Measurements from ENCODE around the gene BCAR3.

The BCAR3 gene

GRCh38 chr1:93686504-93687250 is 5.0 kb upstream of the BCAR3 start:
- Histone ChIP-seq H3K4me3 (ENCODE audit: low read length) (no peak overlapping the region), H3K4me1 (ENCODE audit: insufficient read depth, low read length) (peaks cover 14% of the 10 kb centered on the region; the same call in 1 of the 2 replicates)
- WGBS, result 92% methylated on average over 3 of the region's 3 CpGs

GRCh38 chr1:93685918-93686317 is 4.3 kb upstream of the BCAR3 start:
- 83% methylated on average over 1 of the region's 1 CpG for WGBS
- peaks cover 6% of the 10 kb centered on the region; the same call in 1 of the 2 replicates for H3K4me1 ChIP-seq (ENCODE audit: insufficient read depth, low read length)
- no peak overlapping the region for H3K27ac ChIP-seq (ENCODE audit: low read depth, low read length)
- H3K27me3 ChIP-seq (ENCODE audit: insufficient read depth, low read length), result peaks cover 24% of the 10 kb centered on the region
- no peak overlapping the region for H3K4me3 ChIP-seq (ENCODE audit: low read length)
- H3K9ac ChIP-seq (ENCODE audit: low read depth, low read length), result no peak overlapping the region
- H3K36me3 ChIP-seq (ENCODE audit: insufficient read depth, low read length), result no peaks in the 10 kb centered on the region
- H3K9me3 ChIP-seq (ENCODE audit: insufficient read depth, low read depth, low read length), result no peaks in the 10 kb centered on the region

More at GRCh38 chr1:93686504-93687250, 5.0 kb upstream of the BCAR3 start:
- no peak overlapping the region for H3K27ac ChIP-seq (ENCODE audit: low read depth, low read length)
- no peaks in the 10 kb centered on the region for H3K9me3 ChIP-seq (ENCODE audit: insufficient read depth, low read depth, low read length)
- H3K36me3 ChIP-seq (ENCODE audit: insufficient read depth, low read length), result no peaks in the 10 kb centered on the region
- peaks cover 24% of the 10 kb centered on the region for H3K27me3 ChIP-seq (ENCODE audit: insufficient read depth, low read length)
- no peak overlapping the region for H3K9ac ChIP-seq (ENCODE audit: low read depth, low read length)

- Histone ChIP-seq H3K9me3 (ENCODE audit: insufficient read depth, low read depth, low read length) (no peaks in the 10 kb centered on the region), H3K4me3 (ENCODE audit: low read length) (no peak overlapping the region), H3K36me3 (ENCODE audit: insufficient read depth, low read length) (no peaks in the 10 kb centered on the region), H3K9ac (ENCODE audit: low read depth, low read length) (no peak overlapping the region), H3K27me3 (ENCODE audit: insufficient read depth, low read length) (peaks cover 28% of the 10 kb centered on the region), H3K27ac (ENCODE audit: low read depth, low read length) (no peak overlapping the region), H3K4me1 (ENCODE audit: insufficient read depth, low read length) (peaks cover 9% of the 10 kb centered on the region)
- 96% methylated on average over 1 of the region's 2 CpGs for WGBS
These were observed 1.6 kb upstream of the BCAR3 start for GRCh38 chr1:93683234-93683633.

- H3K9me3 ChIP-seq (ENCODE audit: insufficient read depth, low read depth, low read length), result no peaks in the 10 kb centered on the region
- no peak overlapping the region for H3K27ac ChIP-seq (ENCODE audit: low read depth, low read length)
- H3K9ac ChIP-seq (ENCODE audit: low read depth, low read length), result peak overlapping the region; percentile 75
- peaks cover 9% of the 10 kb centered on the region for H3K4me1 ChIP-seq (ENCODE audit: insufficient read depth, low read length)
- no peaks in the 10 kb centered on the region for H3K36me3 ChIP-seq (ENCODE audit: insufficient read depth, low read length)
- peak overlapping the region; percentile 60 for H3K4me3 ChIP-seq (ENCODE audit: low read length)
- H3K27me3 ChIP-seq (ENCODE audit: insufficient read depth, low read length), result peaks cover 28% of the 10 kb centered on the region
- 13% methylated on average over 11 of the region's 12 CpGs for WGBS
These were observed 364 bp upstream of the BCAR3 start for GRCh38 chr1:93681989-93682412.

GRCh38 chr1:93680420-93681100 is 1.1 kb downstream of the BCAR3 start:
- no peaks in the 10 kb centered on the region for H3K9me3 ChIP-seq (ENCODE audit: insufficient read depth, low read depth, low read length)
- H3K27ac ChIP-seq (ENCODE audit: low read depth, low read length), result peak overlapping the region; percentile 27
- H3K9ac ChIP-seq (ENCODE audit: low read depth, low read length), result peak overlapping the region; percentile 75
- WGBS, result 3% methylated on average over 24 of the region's 29 CpGs
- H3K36me3 ChIP-seq (ENCODE audit: insufficient read depth, low read length), result no peaks in the 10 kb centered on the region
- peaks cover 12% of the 10 kb centered on the region for H3K4me1 ChIP-seq (ENCODE audit: insufficient read depth, low read length)
- H3K27me3 ChIP-seq (ENCODE audit: insufficient read depth, low read length), result peaks cover 28% of the 10 kb centered on the region
- H3K4me3 ChIP-seq (ENCODE audit: low read length), result peak overlapping the region; percentile 60

- Histone ChIP-seq H3K36me3 (ENCODE audit: insufficient read depth, low read length) (no peaks in the 10 kb centered on the region), H3K27ac (ENCODE audit: low read depth, low read length) (no peak overlapping the region), H3K27me3 (ENCODE audit: insufficient read depth, low read length) (peaks cover 28% of the 10 kb centered on the region), H3K9me3 (ENCODE audit: insufficient read depth, low read depth, low read length) (no peaks in the 10 kb centered on the region), H3K4me3 (ENCODE audit: low read length) (peak overlapping the region; percentile 60), H3K4me1 (ENCODE audit: insufficient read depth, low read length) (peaks cover 12% of the 10 kb centered on the region), H3K9ac (ENCODE audit: low read depth, low read length) (peak overlapping the region; percentile 75)
- WGBS, result 34% methylated on average over 5 of the region's 5 CpGs
These were observed 1.6 kb downstream of the BCAR3 start for GRCh38 chr1:93680076-93680419.

- Histone ChIP-seq H3K9ac (ENCODE audit: low read depth, low read length) (no peak overlapping the region), H3K36me3 (ENCODE audit: insufficient read depth, low read length) (peaks cover 2% of the 10 kb centered on the region; the same call in 1 of the 2 replicates), H3K9me3 (ENCODE audit: insufficient read depth, low read depth, low read length) (no peaks in the 10 kb centered on the region), H3K4me1 (ENCODE audit: insufficient read depth, low read length) (peaks cover 12% of the 10 kb centered on the region), H3K4me3 (ENCODE audit: low read length) (no peak overlapping the region; the same call in 1 of the 2 replicates), H3K27me3 (ENCODE audit: insufficient read depth, low read length) (peaks cover 28% of the 10 kb centered on the region), H3K27ac (ENCODE audit: low read depth, low read length) (no peak overlapping the region)
- 69% methylated on average over 4 of the region's 4 CpGs for WGBS
These were observed 2.1 kb downstream of the BCAR3 start for GRCh38 chr1:93679546-93679945.

GRCh38 chr1:93678946-93679480 is 2.6 kb downstream of the BCAR3 start:
- no peak overlapping the region for H3K9ac ChIP-seq (ENCODE audit: low read depth, low read length)
- peaks cover 7% of the 10 kb centered on the region for H3K36me3 ChIP-seq (ENCODE audit: insufficient read depth, low read length)

GRCh38 chr1:93678491-93678890 is 3.1 kb downstream of the BCAR3 start:
- Histone ChIP-seq H3K4me1 (ENCODE audit: insufficient read depth, low read length) (peaks cover 12% of the 10 kb centered on the region), H3K27me3 (ENCODE audit: insufficient read depth, low read length) (peaks cover 21% of the 10 kb centered on the region), H3K27ac (ENCODE audit: low read depth, low read length) (no peak overlapping the region), H3K9ac (ENCODE audit: low read depth, low read length) (no peak overlapping the region), H3K9me3 (ENCODE audit: insufficient read depth, low read depth, low read length) (no peaks in the 10 kb centered on the region), H3K36me3 (ENCODE audit: insufficient read depth, low read length) (peaks cover 13% of the 10 kb centered on the region), H3K4me3 (ENCODE audit: low read length) (no peak overlapping the region)
- whole genome bisulfite sequencing, result 94% methylated on average over 3 of the region's 3 CpGs

More at GRCh38 chr1:93678946-93679480, 2.6 kb downstream of the BCAR3 start:
- Histone ChIP-seq H3K9me3 (ENCODE audit: insufficient read depth, low read depth, low read length) (no peaks in the 10 kb centered on the region), H3K27ac (ENCODE audit: low read depth, low read length) (no peak overlapping the region), H3K4me1 (ENCODE audit: insufficient read depth, low read length) (peaks cover 12% of the 10 kb centered on the region), H3K4me3 (ENCODE audit: low read length) (no peak overlapping the region), H3K27me3 (ENCODE audit: insufficient read depth, low read length) (peaks cover 25% of the 10 kb centered on the region)
- 78% methylated on average over 4 of the region's 4 CpGs for WGBS

- WGBS, result 86% methylated on average over 1 of the region's 1 CpG
- H3K9me3 ChIP-seq (ENCODE audit: insufficient read depth, low read depth, low read length), result no peaks in the 10 kb centered on the region
- no peak overlapping the region for H3K9ac ChIP-seq (ENCODE audit: low read depth, low read length)
- H3K4me3 ChIP-seq (ENCODE audit: low read length), result no peak overlapping the region
- peaks cover 12% of the 10 kb centered on the region for H3K4me1 ChIP-seq (ENCODE audit: insufficient read depth, low read length)
- H3K36me3 ChIP-seq (ENCODE audit: insufficient read depth, low read length), result peaks cover 19% of the 10 kb centered on the region
- H3K27ac ChIP-seq (ENCODE audit: low read depth, low read length), result no peak overlapping the region
- peaks cover 14% of the 10 kb centered on the region for H3K27me3 ChIP-seq (ENCODE audit: insufficient read depth, low read length)
These were observed 3.9 kb downstream of the BCAR3 start for GRCh38 chr1:93677729-93678128.

- no peak overlapping the region for H3K9ac ChIP-seq (ENCODE audit: low read depth, low read length)
- 90% methylated on average over 6 of the region's 6 CpGs for WGBS
- H3K36me3 ChIP-seq (ENCODE audit: insufficient read depth, low read length), result peaks cover 19% of the 10 kb centered on the region
- peaks cover 4% of the 10 kb centered on the region; the same call in 1 of the 2 replicates for H3K27me3 ChIP-seq (ENCODE audit: insufficient read depth, low read length)
- H3K4me3 ChIP-seq (ENCODE audit: low read length), result no peak overlapping the region
- H3K4me1 ChIP-seq (ENCODE audit: insufficient read depth, low read length), result peaks cover 12% of the 10 kb centered on the region
- no peaks in the 10 kb centered on the region for H3K9me3 ChIP-seq (ENCODE audit: insufficient read depth, low read depth, low read length)
- no peak overlapping the region for H3K27ac ChIP-seq (ENCODE audit: low read depth, low read length)
These were observed 5.2 kb downstream of the BCAR3 start for GRCh38 chr1:93676427-93676826.

Data from HUES64 (cell line).